Frontal cortex (tissue), 4 donors: ENCODE results near the gene CA12. TPM values are rescaled to one million over a fixed set of nuclear protein-coding genes. Genes with fewer than 3 reads are reported as not detected.
"Not testable (repeated sequence)": the region's sequence is repeated elsewhere in the genome, so short reads cannot be mapped to it uniquely, and the experiment has no call there.

Source experiments
- DNase-seq, 2 donors: peaks; one replicate each; pipeline ENCODE4 v3.0.0; 2012; ENCODE audit warnings: low spot score in 2 of 2
- FAIRE-seq: peaks from 2 replicates; lab custom pipeline; 2012; peaks lifted over from hg19 to GRCh38; lab: Jason Lieb, UNC
- total RNA-seq: library from RNA; depleted of rRNA; stranded (reverse); fragments of >200 nt; gene quantifications from one replicate; pipeline ENCODE4 v1.2.3, GENCODE V29; 2014
- donor health status: control.
- donor health status: control.
- donor health status: control.

The CA12 gene
- total RNA-seq = 7.7 TPM

DNA sequence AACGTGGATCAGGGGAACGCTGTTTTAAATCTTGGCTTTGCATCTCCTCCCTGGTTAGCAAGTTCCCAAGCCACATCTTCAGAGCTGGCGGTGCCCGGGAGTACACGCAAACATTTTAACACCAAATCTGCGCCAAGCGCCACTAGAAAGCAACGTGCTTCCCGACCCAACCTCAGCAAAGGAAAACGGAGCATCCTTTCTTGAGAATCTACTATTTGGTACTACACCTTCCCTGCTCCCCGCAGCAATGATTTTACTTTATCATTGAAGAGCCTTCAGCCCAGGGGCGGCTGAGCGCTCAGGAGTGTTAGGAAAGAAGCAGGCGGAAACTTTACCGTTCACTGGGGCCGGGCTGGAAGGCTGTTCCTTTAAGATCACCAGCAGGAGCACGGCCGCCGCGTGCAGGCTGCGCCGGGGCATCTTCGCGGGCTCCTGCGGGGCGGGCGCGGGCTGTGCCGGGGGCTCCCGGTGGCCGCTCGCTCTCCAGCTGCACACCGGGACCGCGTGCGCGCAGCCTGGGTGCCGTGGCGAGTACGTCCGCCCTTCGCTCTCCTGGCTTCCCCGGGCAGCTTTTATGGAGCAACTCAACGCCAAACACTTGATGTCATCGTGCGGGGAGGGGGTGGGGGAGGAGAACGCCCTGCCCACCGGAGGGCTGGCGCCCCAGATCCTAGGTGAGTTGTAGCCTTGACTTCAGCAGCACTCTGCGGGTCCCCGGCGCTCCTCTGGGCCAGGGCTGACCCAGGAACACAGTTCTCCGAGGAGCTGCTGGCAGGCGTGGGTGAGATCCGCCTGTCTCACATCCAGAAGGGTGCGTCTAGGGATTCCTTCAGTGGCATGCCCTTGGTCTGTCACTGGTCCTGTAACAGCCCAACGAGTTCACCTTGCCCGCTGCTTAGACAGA is at the start of gene CA12:
TSS of gene CA12 (minus strand) at position 546 of the 904 bp plus-strand sequence. CDS start at position 420, 126 bp downstream.
- FAIRE-seq (no peak), DNase-seq (no peak)

- FAIRE-seq = no peak
- DNase-seq = no peak
Measured at GRCh38 chr15:63430766-63431451, 49.3 kb upstream of the CA12 start.

DNA sequence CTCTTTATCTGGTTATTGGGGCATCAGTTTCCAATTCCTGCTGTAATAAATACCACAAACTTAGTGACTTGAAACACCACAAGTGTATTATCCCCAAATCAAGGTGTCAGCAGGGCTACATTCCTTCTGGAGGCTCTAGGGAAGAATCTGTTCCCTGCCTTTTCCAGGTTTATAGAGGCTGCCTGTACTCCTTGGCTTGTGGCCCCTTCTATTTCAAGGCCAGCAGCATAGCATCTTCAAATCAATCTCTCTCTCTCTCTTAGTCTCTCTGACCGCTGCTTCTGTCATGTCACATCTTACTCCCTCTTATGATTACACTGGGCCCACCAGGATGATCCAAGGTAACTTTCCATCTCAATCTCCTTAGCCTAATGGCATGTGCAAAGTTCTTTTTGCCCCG is 44.9 kb upstream of the CA12 start:
- no peak for DNase-seq
- no peak for FAIRE-seq

- no peak for FAIRE-seq
- no peak for DNase-seq
Measured at GRCh38 chr15:63425426-63425985, 43.9 kb upstream of the CA12 start.

GRCh38 chr15:63422891-63423590 is 41.4 kb upstream of the CA12 start:
- no peak for FAIRE-seq
- no peak for DNase-seq

- FAIRE-seq = no peak
- DNase-seq = no peak
Measured at GRCh38 chr15:63421433-63421832, 39.8 kb upstream of the CA12 start.

DNA sequence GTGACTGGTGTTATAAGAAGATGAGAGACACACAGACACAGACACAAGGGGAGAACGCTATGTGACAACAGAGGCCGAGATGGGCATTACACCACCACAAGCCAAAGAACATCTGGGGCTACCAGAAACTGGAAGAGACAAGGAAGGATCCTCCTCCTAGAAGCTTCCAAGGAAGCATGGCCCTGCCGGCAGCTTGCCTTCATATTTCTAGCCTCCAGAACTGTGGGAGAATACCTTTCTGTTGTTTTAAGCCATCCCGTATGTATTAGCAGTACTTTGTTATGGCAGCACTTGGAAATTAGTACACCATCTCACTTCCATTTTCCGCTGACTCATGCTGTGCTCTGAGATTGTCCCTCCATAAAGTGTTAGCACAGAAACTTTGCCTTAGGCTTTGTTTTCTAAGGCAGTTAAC is 38.7 kb upstream of the CA12 start:
- DNase-seq (no peak), FAIRE-seq (no peak)

DNA sequence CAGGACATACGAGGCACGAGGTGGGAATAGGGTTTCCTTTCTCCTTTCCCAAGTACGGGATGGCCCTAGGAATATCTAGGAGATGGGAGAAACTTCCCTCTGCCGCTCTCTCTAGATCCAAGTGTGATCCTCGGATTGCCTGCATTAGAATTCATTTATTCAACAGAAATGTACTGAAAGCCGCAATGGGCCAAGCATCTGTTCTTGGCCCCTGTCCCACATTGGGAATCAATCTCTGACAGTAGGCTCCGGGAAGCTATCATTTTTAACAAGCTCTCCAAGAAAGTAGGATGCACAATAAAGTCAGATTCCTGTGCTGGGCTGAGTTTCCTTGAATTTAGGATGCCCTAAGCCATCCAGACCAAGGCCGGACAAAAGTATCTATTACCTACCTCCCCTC is 37.2 kb upstream of the CA12 start:
- FAIRE-seq (no peak), DNase-seq (no peak)

DNA sequence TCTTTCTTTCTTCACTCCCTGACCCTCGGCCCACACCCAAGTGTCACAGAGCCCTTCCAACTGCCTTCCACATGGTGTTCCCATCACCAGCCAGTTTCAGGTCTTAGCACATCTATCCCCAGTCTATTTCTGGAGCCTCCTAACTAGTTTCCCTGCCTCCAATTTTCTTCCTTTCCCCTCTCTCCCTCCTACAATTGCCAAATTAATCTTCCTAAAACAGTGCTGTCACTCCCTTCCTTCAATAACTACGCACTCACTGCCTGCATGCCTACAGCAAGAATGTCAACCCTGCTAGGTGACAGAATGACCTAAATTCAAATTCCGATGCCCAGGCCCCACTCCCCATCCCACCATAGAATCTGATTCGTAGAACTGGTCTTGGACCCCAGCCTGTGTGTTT is 36.1 kb upstream of the CA12 start:
- DNase-seq (no peak), FAIRE-seq (no peak)

GRCh38 chr15:63417274-63417673 is 35.6 kb upstream of the CA12 start:
- not testable (repeated sequence) for FAIRE-seq, DNase-seq

GRCh38 chr15:63414474-63415120 is 33.0 kb upstream of the CA12 start:
- FAIRE-seq (no peak), DNase-seq (no peak)

DNA sequence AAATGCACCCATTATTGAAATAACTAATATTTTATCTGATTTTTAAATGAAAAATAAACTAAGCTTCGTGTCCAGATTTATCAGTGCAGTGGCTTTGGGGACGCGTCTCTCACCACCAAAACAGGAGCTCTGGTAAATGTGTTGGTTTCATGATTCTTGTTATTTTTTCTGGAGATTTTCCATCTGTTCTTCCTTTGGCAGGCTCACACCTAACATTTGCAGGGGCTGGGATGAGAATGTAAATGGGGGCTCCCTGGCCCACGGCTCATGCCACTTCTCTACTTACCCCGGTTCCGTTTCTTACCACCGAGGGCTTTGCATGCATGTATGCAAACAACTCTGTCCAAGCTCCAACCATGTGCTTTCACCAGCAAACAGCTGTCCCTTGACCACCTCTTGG is 30.9 kb upstream of the CA12 start:
- no peak for DNase-seq
- FAIRE-seq = no peak

DNA sequence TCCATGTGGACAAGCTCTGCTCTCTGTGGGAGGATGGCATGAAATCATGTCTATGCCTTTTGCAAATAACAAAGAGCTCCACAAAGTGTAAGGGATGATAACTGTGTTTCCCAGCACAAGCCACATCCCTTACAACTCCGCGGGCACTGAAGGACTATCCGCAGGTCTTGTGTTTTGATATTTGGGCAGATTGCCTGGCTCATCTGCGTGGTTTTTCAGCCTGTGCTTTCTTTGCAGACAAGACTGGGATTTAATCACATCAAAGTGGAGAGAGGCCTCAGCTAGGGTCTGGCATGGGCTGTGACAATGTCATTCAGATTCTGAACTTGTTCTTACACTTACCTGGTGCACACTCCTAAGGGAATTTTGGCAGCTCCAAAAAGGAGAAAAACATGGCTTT is 30.2 kb upstream of the CA12 start:
- DNase-seq (no peak), FAIRE-seq (no peak)

- DNase-seq (no peak), FAIRE-seq (no peak)
Measured at GRCh38 chr15:63409179-63409578, 27.5 kb upstream of the CA12 start.

GRCh38 chr15:63408524-63408923 is 26.9 kb upstream of the CA12 start:
- no peak for DNase-seq
- no peak for FAIRE-seq

- FAIRE-seq = no peak
- DNase-seq = no peak
Measured at GRCh38 chr15:63407612-63408011, 26.0 kb upstream of the CA12 start.

DNA sequence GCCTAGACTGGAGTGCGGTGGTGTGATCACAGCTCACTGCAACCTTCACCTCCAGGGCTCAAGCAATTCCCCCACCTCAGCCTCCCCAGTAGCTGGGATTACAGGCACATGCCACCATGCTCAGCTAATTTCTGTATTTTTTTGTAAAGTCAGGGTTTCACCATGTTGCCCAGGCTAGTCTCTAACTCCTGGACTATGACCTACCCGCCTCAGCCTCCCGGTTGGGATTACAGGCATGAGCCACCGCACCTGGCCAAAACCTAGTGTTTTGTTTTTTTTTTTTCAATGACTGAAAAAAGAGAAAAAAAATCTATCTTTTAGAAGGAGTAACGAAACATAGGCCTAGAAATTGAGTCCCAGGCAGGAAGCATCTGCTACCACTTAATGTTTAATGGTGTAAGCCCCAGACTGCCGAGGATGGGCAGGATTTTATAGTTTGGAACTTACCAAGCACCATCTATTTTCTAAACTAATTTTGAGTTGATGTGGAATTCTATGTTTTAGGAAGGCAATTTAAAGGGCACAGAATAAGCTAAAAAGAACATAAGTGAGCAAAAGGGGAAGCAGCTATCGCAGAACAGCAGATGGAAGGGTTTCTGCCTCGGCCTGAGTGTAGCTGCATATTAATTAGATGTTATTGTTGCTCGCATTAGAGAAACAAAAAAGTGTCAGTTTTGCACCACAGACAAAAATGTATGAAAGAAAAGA is 24.2 kb upstream of the CA12 start:
- no peak for DNase-seq
- FAIRE-seq = no peak

DNA sequence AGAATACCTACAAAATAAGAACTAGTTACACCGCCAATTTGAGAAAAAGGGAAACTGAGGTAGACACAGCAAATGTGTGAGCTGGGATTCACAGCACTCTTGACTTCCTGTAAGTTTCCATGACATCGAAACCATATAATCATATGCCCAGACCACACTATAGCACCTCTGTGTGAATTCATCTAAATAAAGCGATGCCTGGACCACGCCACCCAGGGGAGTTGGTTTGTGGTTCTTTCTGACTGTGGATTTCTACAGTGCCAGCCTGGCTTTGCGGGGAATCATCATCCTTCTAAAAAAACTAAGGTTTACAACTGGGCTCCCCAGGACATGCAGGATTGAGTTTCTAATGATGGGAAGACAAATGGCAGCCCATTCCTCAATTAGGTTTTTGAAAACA is 23.5 kb upstream of the CA12 start:
- no peak for DNase-seq
- no peak for FAIRE-seq

DNA sequence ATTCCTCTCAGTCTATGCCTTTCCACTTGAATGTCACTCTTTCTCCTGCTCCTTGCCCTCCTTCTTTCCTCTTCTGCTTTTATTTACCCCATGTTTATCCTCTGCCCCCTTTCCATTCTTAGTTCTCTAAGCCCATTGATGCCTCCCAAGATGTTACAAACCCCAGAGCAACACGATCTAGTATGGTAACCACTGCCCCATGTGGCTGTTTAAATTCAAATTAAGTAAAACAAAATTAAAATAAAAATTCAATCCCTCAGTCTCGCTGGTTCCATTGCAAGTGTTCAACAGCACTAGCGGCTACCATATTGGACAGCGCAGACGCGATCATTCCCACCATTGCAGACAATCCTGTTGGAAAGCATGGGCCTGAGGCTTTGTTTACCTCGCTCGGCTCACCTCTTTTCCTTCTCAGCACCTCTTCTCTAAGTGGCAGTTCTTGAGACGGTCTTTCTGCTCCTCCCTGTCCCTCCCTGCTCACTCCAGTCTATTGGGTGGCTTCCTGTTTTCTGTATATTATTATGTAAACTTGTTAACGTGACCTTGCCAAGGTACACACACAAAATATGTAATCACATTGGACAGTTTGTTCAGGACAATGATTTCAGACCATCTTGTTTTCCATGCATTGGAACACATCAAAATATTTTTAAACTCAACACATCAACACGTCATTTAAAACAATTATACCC is 21.8 kb upstream of the CA12 start:
- FAIRE-seq (no peak), DNase-seq (no peak)
